ENCODE measurements around the gene ATP6V0D1.

Gene ATP6V0D1

DNA sequence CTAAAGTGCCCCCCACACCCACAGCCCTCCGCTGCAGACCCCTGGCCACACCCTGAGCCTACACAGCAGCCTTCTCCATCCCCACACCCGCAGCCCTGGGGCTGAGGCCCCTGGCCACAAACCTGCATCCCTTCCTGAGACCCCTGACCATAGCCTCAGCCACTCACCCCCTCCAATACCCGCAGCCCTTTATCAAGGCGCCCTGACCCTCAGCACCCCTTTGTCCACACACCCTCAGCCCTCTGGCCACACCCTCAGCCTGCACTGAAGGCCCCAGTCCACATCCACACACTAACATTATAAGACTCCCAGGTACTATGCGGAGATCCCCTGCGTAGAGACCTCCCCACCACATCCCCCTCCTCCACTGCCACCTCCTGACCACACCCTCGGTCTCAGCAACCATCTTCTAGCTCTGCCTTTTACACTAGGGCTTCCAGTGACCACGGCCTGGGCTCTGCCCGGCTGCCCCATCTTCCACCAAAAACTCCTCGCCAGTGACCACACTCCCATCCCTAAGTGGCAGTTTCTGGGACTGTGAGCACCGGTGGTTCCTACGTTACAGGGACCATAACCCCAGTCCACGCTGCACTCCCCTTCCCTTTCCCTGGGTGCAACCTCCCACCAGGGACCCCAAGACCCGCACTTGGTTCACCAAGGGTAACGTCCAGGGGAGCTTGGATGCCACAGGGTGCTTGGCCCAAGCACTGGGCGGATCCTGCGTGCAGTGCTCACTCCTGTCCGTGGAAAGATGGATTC, 88.5 kb downstream of the ATP6V0D1 start:
- DNase-seq (ENCODE audit: low read depth), result no peak

DNA sequence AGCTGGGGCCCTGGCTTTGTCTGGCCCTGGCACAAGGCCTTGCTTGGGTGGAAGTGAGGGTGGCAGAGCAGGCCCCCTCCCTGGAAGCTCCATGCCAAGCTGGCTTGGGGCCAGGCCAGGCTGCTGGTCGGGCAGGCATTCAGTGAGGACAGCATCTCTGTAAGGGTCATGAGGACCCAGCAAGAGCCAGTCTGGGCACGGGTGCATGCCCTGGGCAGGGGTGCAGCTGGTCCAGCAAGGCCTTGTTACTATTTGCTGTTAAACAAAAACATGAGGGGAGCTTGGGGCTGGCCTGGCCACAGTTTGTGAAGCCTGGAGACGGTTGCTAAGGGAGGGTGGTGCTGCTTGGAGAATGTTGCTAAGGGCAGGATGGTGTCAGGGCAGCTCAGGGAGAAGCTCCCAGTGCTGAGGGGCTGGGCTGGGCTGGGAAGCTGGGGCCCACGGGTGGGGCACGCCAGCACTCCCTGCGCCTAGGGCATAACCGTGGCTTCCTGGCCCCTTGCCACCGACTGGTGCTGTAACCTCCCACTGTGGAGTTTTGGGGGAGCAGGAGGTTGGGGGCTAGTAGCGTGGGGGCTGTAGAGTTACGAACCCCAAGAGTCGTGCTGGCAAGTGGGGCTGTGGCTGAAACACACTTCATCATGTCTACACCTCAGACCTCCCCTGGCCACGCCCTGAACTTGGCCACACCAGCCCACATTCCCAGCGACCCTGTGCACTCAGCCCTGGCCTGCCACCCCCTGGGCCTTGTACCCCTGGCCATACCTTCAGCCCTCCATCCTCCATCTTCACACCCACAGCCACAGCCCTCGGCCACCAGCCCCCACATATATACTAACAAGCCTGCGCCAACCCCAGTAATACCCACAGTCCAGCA, 89.3 kb downstream of the ATP6V0D1 start:
- DNase-seq (ENCODE audit: low read depth), result no peak

DNA sequence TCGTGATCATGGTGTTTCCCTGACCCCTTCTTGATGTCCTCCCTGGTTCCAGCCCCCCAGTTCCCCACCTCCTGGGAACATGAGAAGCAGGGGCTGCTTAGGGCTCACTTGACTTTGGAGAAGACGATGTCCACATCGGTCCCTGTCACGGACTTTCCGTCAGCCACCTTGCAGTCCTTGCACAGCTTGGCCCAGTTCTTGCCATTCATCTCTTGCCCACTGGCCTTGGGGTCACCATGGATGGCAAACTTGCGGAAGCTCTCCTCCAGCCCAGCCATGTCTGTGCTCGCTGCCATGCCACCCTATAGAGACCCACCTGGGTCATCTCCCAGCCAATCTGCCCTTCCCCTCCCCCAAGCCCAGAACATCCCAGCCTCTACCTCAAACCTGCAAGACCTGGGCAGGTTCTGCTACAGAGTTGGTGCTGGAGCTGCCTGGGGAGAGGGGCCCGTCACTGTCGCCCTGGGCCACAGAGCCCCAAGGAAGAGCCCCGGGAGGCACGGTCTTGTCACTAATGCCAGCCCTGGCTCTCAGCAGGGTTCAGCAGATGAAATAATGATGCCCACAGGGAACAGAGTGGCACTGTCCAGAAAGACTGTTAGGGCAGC, 90.0 kb downstream of the ATP6V0D1 start:
- no peak for DNase-seq (ENCODE audit: low read depth)

DNA sequence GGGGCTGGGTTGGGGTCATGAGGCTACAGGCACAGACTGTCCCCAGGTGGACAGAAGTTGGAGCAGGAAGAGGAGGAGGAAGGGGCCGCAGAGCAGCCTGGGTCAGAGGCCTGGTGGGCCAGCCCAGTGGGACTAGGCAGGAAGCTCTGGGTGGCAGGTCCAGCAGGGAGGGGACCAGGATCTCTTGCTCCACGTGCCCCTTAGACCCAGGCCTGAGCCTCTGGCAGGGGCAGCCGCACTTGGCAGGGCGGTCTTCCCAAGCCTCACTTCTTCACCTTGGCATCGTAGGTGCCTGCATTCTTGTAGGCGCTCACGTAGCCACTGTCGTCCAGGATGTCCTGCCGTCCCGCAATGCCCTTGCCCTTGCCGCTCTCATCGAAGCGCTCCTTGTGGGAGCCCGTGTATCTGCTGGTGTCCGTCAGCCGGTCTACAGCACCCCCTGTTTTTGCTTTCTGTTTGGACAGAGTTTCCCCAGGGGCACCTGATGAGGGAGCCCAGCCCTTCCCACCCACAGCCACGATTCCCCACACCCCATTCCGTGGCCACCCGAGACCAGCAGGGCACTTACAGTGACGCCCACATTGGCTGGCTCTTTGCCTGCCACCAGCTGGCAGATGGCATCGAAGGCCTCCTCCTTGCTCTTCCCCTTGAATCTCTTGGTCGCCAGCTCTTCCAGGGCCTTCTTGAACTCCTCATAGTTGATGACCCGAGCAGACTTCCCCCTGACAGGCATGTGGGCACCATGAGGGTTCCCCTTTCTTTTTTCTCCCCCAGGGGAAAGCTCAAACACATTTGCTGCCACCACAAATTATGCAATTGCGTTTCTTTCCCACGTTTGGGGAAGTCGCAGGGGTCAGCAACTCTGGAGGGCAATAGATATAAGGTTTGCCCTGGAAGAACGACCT, 90.8 kb downstream of the ATP6V0D1 start:
- no peak for DNase-seq (ENCODE audit: low read depth)

DNA sequence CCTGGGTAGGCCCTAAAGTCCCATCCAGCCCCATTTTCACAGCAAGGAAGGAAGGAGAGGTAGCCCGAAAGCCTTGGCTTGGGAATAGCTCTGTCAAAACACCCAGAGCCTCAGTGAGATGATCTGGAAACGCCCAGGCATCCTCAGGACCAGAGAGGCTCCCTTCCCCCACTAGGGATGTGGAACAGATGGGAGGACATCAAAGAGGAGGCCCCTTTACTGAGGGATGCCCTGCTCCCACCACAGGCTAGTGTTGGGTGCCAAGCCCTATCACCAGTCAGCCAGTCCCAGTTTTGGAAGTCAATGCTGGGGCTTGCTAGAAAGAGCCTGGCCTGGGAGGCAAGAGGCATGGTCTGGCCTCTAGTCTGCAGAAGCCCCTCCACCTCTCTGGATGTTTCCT, 92.4 kb downstream of the ATP6V0D1 start:
- no peak for DNase-seq (ENCODE audit: low read depth)

DNA sequence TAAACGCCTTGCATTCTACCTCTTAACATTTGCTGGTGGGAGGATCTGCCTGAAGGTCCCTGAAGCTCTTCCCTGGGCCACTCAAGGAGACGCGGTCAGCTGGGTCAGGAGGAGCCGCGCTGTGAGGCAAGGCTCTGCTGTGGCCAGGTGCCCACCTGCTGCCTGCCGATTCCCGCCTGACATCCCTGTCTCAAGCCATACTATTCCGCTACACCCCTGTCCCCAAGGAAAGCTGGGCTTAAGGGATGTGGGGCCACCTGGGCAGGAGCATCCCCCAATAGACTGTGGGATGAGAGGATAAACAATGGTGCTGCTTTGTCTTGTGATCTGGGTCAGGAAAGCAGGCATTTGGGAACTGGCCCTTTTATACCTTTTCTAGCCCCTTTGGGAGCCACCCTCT, 92.8 kb downstream of the ATP6V0D1 start:
- no peak for DNase-seq (ENCODE audit: low read depth)

Measured in activated T-cell treated with anti-CD3 and anti-CD28 coated beads for 24 hours (primary cell).